Endothelial cell (in vitro differentiated cells): ENCODE measurements around the gene UVRAG. TPM values are rescaled to one million over a fixed set of nuclear protein-coding genes. Genes with fewer than 3 reads are reported as not detected.
"Not testable (repeated sequence)": the region's sequence is repeated elsewhere in the genome, so short reads cannot be mapped to it uniquely, and the experiment has no call there.

Experiments
- DNase-seq: peaks from one replicate; pipeline ENCODE4 v3.0.0; 2021; ENCODE audit warnings: low spot score
- H3K27ac Mint-ChIP-seq: one replicate; pipeline ENCODE4 v1.8.0; 2021; ENCODE audit warnings: mixed read lengths, inconsistent platforms; ENCODE audit not compliant: unreplicated experiment
- H3K27me3 Mint-ChIP-seq: one replicate; pipeline ENCODE4 v1.8.0; 2021; ENCODE audit warnings: mild to moderate bottlenecking, moderate library complexity, mixed read lengths, inconsistent platforms; ENCODE audit not compliant: unreplicated experiment
- H3K36me3 Mint-ChIP-seq: one replicate; pipeline ENCODE4 v1.8.0; 2021; ENCODE audit warnings: mild to moderate bottlenecking, low read depth, mixed read lengths, inconsistent platforms; ENCODE audit not compliant: unreplicated experiment
- H3K4me1 Mint-ChIP-seq: one replicate; pipeline ENCODE4 v1.8.0; 2021; ENCODE audit warnings: mild to moderate bottlenecking, mixed read lengths, inconsistent platforms; ENCODE audit not compliant: unreplicated experiment
- H3K4me3 Mint-ChIP-seq: one replicate; pipeline ENCODE4 v1.8.0; 2021; ENCODE audit warnings: mild to moderate bottlenecking, mixed read lengths, inconsistent platforms; ENCODE audit not compliant: unreplicated experiment
- H3K9me3 Mint-ChIP-seq: one replicate; pipeline ENCODE4 v1.8.0; 2021; ENCODE audit warnings: mixed read lengths, inconsistent platforms; ENCODE audit not compliant: unreplicated experiment
- CTCF ChIP-seq: fragments of 200-600 bp; sonication (generic); IDR thresholded peaks from one replicate; pipeline ENCODE4 v1.5.0; 2021; ENCODE audit warnings: antibody characterized with exemption; ENCODE audit not compliant: unreplicated experiment
- total RNA-seq: library from RNA; stranded (reverse); fragmentation: NEBNext Ultra II Directional; extraction: Animal tissue kit (Norgen Biotek cat#: 25700); gene quantifications from one replicate; pipeline ENCODE4 v1.2.1, GENCODE V29; 2021; ENCODE audit not compliant: unreplicated experiment

UVRAG gene
- total RNA-seq, 1 donor from 2014 or later, result 25.0 TPM

GRCh38 chr11:76076749-76077148 is 261.7 kb downstream of the UVRAG start:
- H3K4me1 Mint-ChIP-seq, result peaks cover 6% of the 10 kb centered on the region
- H3K27ac Mint-ChIP-seq, result no peak overlapping the region
- no peak for TF ChIP-seq CTCF
- H3K4me3 Mint-ChIP-seq, result no peak overlapping the region
- DNase-seq, result no peak
- H3K27me3 Mint-ChIP-seq, result no peaks in the 10 kb centered on the region
- no peaks in the 10 kb centered on the region for H3K36me3 Mint-ChIP-seq
- no peaks in the 10 kb centered on the region for H3K9me3 Mint-ChIP-seq

GRCh38 chr11:76077575-76078150 is 262.7 kb downstream of the UVRAG start:
- Mint-ChIP-seq H3K27me3 (no peaks in the 10 kb centered on the region), H3K36me3 (no peaks in the 10 kb centered on the region), H3K4me3 (no peak overlapping the region), H3K4me1 (peaks cover 6% of the 10 kb centered on the region), H3K27ac (no peak overlapping the region), H3K9me3 (no peaks in the 10 kb centered on the region)
- no peak for DNase-seq
- TF ChIP-seq CTCF, result no peak

DNA sequence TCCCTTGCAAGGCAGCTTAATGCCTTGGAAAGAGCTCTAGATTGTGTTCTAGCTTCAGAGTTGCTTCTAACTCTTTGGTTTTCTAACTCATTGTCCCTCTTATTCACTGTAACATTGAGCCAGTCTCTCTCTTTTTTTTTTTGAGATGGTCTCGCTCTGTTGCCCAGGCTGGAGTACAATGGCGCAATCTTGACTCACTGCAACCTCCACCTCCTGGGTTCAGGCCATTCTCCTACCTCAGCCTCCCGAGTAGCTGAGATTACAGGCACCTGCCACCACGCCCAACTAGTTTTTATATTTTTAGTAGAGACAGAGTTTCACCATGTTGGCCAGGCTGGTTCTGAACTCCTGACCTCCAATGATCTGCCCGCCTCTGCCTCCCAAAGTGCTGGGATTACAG is 266.1 kb downstream of the UVRAG start:
- not testable (repeated sequence) for H3K36me3 Mint-ChIP-seq, H3K9me3 Mint-ChIP-seq, H3K27ac Mint-ChIP-seq, DNase-seq, H3K27me3 Mint-ChIP-seq, H3K4me3 Mint-ChIP-seq, H3K4me1 Mint-ChIP-seq

- H3K27ac Mint-ChIP-seq, result no peak overlapping the region
- TF ChIP-seq CTCF, result no peak
Measured at GRCh38 chr11:76083563-76084451, 268.8 kb downstream of the UVRAG start.

DNA sequence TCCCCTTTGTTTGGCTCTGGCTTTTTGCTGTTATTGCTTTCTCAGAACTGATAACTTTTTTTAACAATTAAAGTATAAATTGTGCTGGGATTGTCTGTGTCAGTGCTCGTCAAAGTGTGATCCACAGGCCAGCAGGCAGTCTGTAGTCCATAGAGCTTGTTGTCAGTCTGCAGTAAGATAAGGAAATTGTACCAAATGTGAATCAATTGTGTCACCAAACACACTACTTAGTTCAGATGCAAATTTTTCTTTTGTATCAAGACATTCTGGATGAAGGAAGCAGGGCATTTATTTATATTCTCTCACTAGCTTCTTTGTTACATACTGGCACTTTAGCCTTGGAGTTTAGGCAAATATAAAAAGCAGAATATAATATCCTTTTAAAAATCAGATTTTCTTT is 270.3 kb downstream of the UVRAG start:
- TF ChIP-seq CTCF, result no peak
- no peaks in the 10 kb centered on the region for H3K4me1 Mint-ChIP-seq
- no peaks in the 10 kb centered on the region for H3K36me3 Mint-ChIP-seq
- H3K4me3 Mint-ChIP-seq, result no peak overlapping the region
- no peaks in the 10 kb centered on the region for H3K27me3 Mint-ChIP-seq
- H3K27ac Mint-ChIP-seq, result no peak overlapping the region
- no peaks in the 10 kb centered on the region for H3K9me3 Mint-ChIP-seq
- no peak for DNase-seq

More at GRCh38 chr11:76083563-76084451, 268.8 kb downstream of the UVRAG start:
- H3K36me3 Mint-ChIP-seq, result no peaks in the 10 kb centered on the region
- H3K4me1 Mint-ChIP-seq, result no peaks in the 10 kb centered on the region
- no peak for DNase-seq
- no peaks in the 10 kb centered on the region for H3K9me3 Mint-ChIP-seq
- no peaks in the 10 kb centered on the region for H3K27me3 Mint-ChIP-seq
- no peak overlapping the region for H3K4me3 Mint-ChIP-seq
